Stomach (tissue), 9 donors: ENCODE measurements around the gene C12orf76. TPM values are rescaled to one million over a fixed set of nuclear protein-coding genes. Genes with fewer than 3 reads are reported as not detected.

Source experiments
- DNase-seq, 2 donors: peaks; one replicate each; pipeline versions ENCODE4 v3.0.0 to v3.0.0-alpha.2; 2013 to 2019
- H3K27ac ChIP-seq, 5 donors: fragments of 200-600 bp in 4 of 5; sonication (generic) in 4 of 5; one replicate each; pipeline ENCODE4 v1.5.1; 2013 to 2019; ENCODE audit warnings: mild to moderate bottlenecking in 1 of 5, moderate library complexity in 1 of 5
- H3K27me3 ChIP-seq, 3 donors: fragments of 200-600 bp; sonication (generic); one replicate each; pipeline ENCODE4 v1.5.1; 2017 to 2019; ENCODE audit warnings: mixed run types in 1 of 3
- H3K36me3 ChIP-seq, 4 donors: fragments of 200-600 bp; sonication (generic); 1 replicate in 3 of 4; 2 replicates in 1 of 4; pipeline ENCODE4 v1.5.1; 2016 to 2019
- H3K4me1 ChIP-seq, 4 donors: fragments of 200-600 bp; sonication (generic); one replicate each; pipeline ENCODE4 v1.5.1; 2016 to 2019
- H3K4me3 ChIP-seq, 4 donors: fragments of 200-600 bp; sonication (generic) in 3 of 4; one replicate each; pipeline ENCODE4 v1.5.1; 2016 to 2019; ENCODE audit warnings: mild to moderate bottlenecking in 1 of 4
- H3K9me3 ChIP-seq, 4 donors: fragments of 200-600 bp; sonication (generic); one replicate each; pipeline ENCODE4 v1.5.1; 2016 to 2019
- CTCF ChIP-seq, 7 experiments: fragments of 450-650 bp in 4 of 7; fragments of 200-600 bp in 3 of 7; sonication (generic) in 3 of 7; IDR thresholded peaks; one replicate each; pipeline ENCODE4 v1.5.1; 2016 to 2019; ENCODE audit warnings: antibody characterized with exemption in 7 of 7, control low read depth in 2 of 7, mild to moderate bottlenecking in 1 of 7
- EP300 ChIP-seq: sonication (generic); formaldehyde crosslinking; IDR thresholded peaks from one replicate; pipeline ENCODE4 v1.6.1; 2017; ENCODE audit warnings: antibody characterized with exemption
- POLR2A ChIP-seq, 4 donors: fragments of 450-650 bp; IDR thresholded peaks; one replicate each; pipeline ENCODE4 v1.6.1; 2016; ENCODE audit warnings: antibody characterized with exemption in 4 of 4, control low read depth in 2 of 4, mild to moderate bottlenecking in 1 of 4, moderate library complexity in 1 of 4
- POLR2AphosphoS5 ChIP-seq, 3 donors: sonication (generic); formaldehyde crosslinking; IDR thresholded peaks; one replicate each; pipeline ENCODE4 v1.6.1; 2016; ENCODE audit warnings: antibody characterized with exemption in 3 of 3
- WGBS, 5 donors: extraction: QIAGEN DNeasy Blood & Tissue Kit in 3 of 5; methylation state at CpG; one replicate each; pipeline versions ENCODE4 v1.1.5 to v1.1.7; 2013 to 2018; 5-methylcytosine and 5-hydroxymethylcytosine counted together
- intact Hi-C: fragments of 100-400 bp; cut with DNase I; formaldehyde crosslinking; loops from one replicate; pipeline ENCODE4 v1.15.1; 2023; ENCODE audit warnings: low total_unique reads
- polyA plus RNA-seq, 3 donors: library from polyadenylated mRNA; stranded (reverse); fragments of 200-250 nt; gene quantifications; one replicate each; pipeline ENCODE4 v1.2.3, GENCODE V29; 2013
- total RNA-seq, 5 donors: library from RNA; depleted of rRNA; stranded (reverse); fragments of >200 nt; gene quantifications; one replicate each; pipeline versions ENCODE4 v1.1.0 to v1.2.3, GENCODE V29; 2014 to 2016
- donor health status: healthy with polysubstance abuse.
- donor health status: Bipolar disorder and iron deficiency.
- donor health status: healthy.

Gene C12orf76
- total and polyA plus RNA-seq, 8 donors: 7.0 to 44.2 (median 12.3) TPM

GRCh38 chr12:110029290-110029815 is 19.0 kb downstream of the C12orf76 start:
- WGBS, 5 donors: 86 to 100% (median 93%) methylated on average over 2 of the region's 2 CpGs
- no peak overlapping the region for H3K27ac ChIP-seq
- DNase-seq: no peak
- H3K4me1 ChIP-seq: peaks cover 0 to 9% (median 8%) of the 10 kb centered on the region in 4 donors
- intact Hi-C loops: no loop called here
- no peaks in the 10 kb centered on the region for H3K27me3 ChIP-seq
- no peaks in the 10 kb centered on the region for H3K9me3 ChIP-seq
- H3K4me3 ChIP-seq: no peak overlapping the region
- no peak for TF ChIP-seq CTCF (IDR thresholded peaks at IDR 0.05)
- TF ChIP-seq POLR2A (IDR thresholded peaks at IDR 0.05): no peak
- peaks cover 38 to 98% (median 96%) of the 10 kb centered on the region in 4 donors for H3K36me3 ChIP-seq

- no peak for TF ChIP-seq POLR2AphosphoS5 (IDR thresholded peaks at IDR 0.05)
- TF ChIP-seq EP300: no peak
- no peak for TF ChIP-seq CTCF (IDR thresholded peaks at IDR 0.05)
- TF ChIP-seq POLR2A (IDR thresholded peaks at IDR 0.05): no peak
- Histone ChIP-seq H3K27me3 (no peaks in the 10 kb centered on the region), H3K36me3 (peaks cover 37 to 98% (median 93%) of the 10 kb centered on the region in 4 donors), H3K27ac (no peak overlapping the region), H3K4me3 (no peak overlapping the region), H3K9me3 (no peaks in the 10 kb centered on the region), H3K4me1 (peaks cover 4 to 19% (median 15%) of the 10 kb centered on the region in 4 donors)
- intact Hi-C loops: no loop called here
- WGBS, 5 donors: 80 to 87% (median 84%) methylated on average over 6 of the region's 6 CpGs
- DNase-seq: no peak
Observed at GRCh38 chr12:110028323-110028722, 20.0 kb downstream of the C12orf76 start.

GRCh38 chr12:110024051-110024450 is 24.3 kb downstream of the C12orf76 start:
- Histone ChIP-seq H3K9me3 (no peaks in the 10 kb centered on the region), H3K27me3 (no peaks in the 10 kb centered on the region), H3K27ac (peak overlapping the region in 3 of 5 donors; percentile 1 to 60 (median 31)), H3K4me1 (peaks cover 9 to 25% (median 17%) of the 10 kb centered on the region in 4 donors), H3K4me3 (no peak overlapping the region), H3K36me3 (peaks cover 50 to 100% (median 94%) of the 10 kb centered on the region in 4 donors)
- TF ChIP-seq POLR2AphosphoS5 (IDR thresholded peaks at IDR 0.05): no peak
- intact Hi-C loops: no loop called here
- no peak for DNase-seq
- 80 to 87% (median 85%) methylated on average over 2 of the region's 2 CpGs for WGBS, 5 donors

GRCh38 chr12:110023059-110023980 is 25.0 kb downstream of the C12orf76 start:
- WGBS, 5 donors: 74 to 84% (median 82%) methylated on average over 5 of the region's 5 CpGs
- peak overlapping the region in 2 of 5 donors; percentile 31 to 60 for H3K27ac ChIP-seq
- intact Hi-C loops: no loop called here
- H3K27me3 ChIP-seq: no peaks in the 10 kb centered on the region
- H3K4me1 ChIP-seq: peaks cover 9 to 25% (median 17%) of the 10 kb centered on the region in 4 donors
- H3K9me3 ChIP-seq: no peaks in the 10 kb centered on the region
- peaks cover 50 to 100% (median 94%) of the 10 kb centered on the region in 4 donors for H3K36me3 ChIP-seq
- TF ChIP-seq CTCF (IDR thresholded peaks at IDR 0.05) (no peak), POLR2A (IDR thresholded peaks at IDR 0.05) (no peak), POLR2AphosphoS5 (IDR thresholded peaks at IDR 0.05) (no peak), EP300 (no peak)
- no peak for DNase-seq
- no peak overlapping the region for H3K4me3 ChIP-seq
